ENCODE data around the gene LRP1-AS.

Gene LRP1-AS

GRCh38 chr12:57160741-57161140, 13.3 kb upstream of the LRP1-AS start:
- ChIA-PET POLR2A (ENCODE audit: low non-redundant PET) (no interaction called here), CTCF (interaction anchor here (0.7 kb wide), 1 partner anchor 9 kb away, joined by 3 read pairs; no protein-coding TSS in a partner anchor)
- H3K27ac ChIP-seq = peak overlapping the region; percentile 3; the same call in 1 of the 2 replicates
- TF ChIP-seq CTCF (conservative IDR thresholded peaks at IDR 0.05; ENCODE audit: low read depth) = no peak
- DNase-seq (ENCODE audit: low spot score) = no peak

GRCh38 chr12:57160040-57160439, 12.6 kb upstream of the LRP1-AS start:
- no peak for DNase-seq (ENCODE audit: low spot score)

GRCh38 chr12:57159311-57159710, 11.9 kb upstream of the LRP1-AS start:
- CTCF ChIA-PET = interaction anchor here (0.9 kb wide), 1 partner anchor 16 kb away, joined by 4 read pairs; no protein-coding TSS in a partner anchor
- peak overlapping the region; percentile 3; the same call in 1 of the 2 replicates for H3K27ac ChIP-seq
- POLR2A ChIA-PET (ENCODE audit: low non-redundant PET) = interaction anchor here (0.7 kb wide), 1 partner anchor 34 kb away, joined by 3 read pairs; no protein-coding TSS in a partner anchor
- DNase-seq (ENCODE audit: low spot score) = no peak
- TF ChIP-seq CTCF (conservative IDR thresholded peaks at IDR 0.05; ENCODE audit: low read depth) = no peak

More at GRCh38 chr12:57160040-57160439, 12.6 kb upstream of the LRP1-AS start:
- ChIA-PET POLR2A (ENCODE audit: low non-redundant PET) (no interaction called here), CTCF (interaction anchor here (0.5 to 0.7 kb wide), 2 partner anchors 8 to 1042 kb away, joined by 3 to 5 read pairs; partner anchors contain the start of gene ZC3H10)
- peak overlapping the region; percentile 3; the same call in 1 of the 2 replicates for H3K27ac ChIP-seq
- TF ChIP-seq CTCF (conservative IDR thresholded peaks at IDR 0.05; ENCODE audit: low read depth) = no peak

- ChIA-PET POLR2A (ENCODE audit: low non-redundant PET) (interaction anchor here (0.7 kb wide), 1 partner anchor 33 kb away, joined by 3 read pairs; no protein-coding TSS in a partner anchor), CTCF (interaction anchor here (0.9 kb wide), 1 partner anchor 17 kb away, joined by 4 read pairs; no protein-coding TSS in a partner anchor)
- no peak for TF ChIP-seq CTCF (conservative IDR thresholded peaks at IDR 0.05; ENCODE audit: low read depth)
- peak overlapping the region; percentile 32 for H3K27ac ChIP-seq
- no peak for DNase-seq (ENCODE audit: low spot score)
Observed at GRCh38 chr12:57158665-57159064, 11.2 kb upstream of the LRP1-AS start.

GRCh38 chr12:57158186-57158585, 10.8 kb upstream of the LRP1-AS start:
- no peak for TF ChIP-seq CTCF (conservative IDR thresholded peaks at IDR 0.05; ENCODE audit: low read depth)
- ChIA-PET CTCF (no interaction called here), POLR2A (ENCODE audit: low non-redundant PET) (no interaction called here)
- H3K27ac ChIP-seq = peak overlapping the region; percentile 32
- no peak for DNase-seq (ENCODE audit: low spot score)

GRCh38 chr12:57157588-57158173, 10.3 kb upstream of the LRP1-AS start:
- no peak for DNase-seq (ENCODE audit: low spot score)
- CTCF ChIA-PET = interaction anchor here (0.6 kb wide), 1 partner anchor 25 kb away, joined by 3 read pairs; no protein-coding TSS in a partner anchor
- POLR2A ChIA-PET (ENCODE audit: low non-redundant PET) = no interaction called here

More at GRCh38 chr12:57157588-57158173, 10.3 kb upstream of the LRP1-AS start:
- no peak for TF ChIP-seq CTCF (conservative IDR thresholded peaks at IDR 0.05; ENCODE audit: low read depth)
- H3K27ac ChIP-seq = 0 out of 2 replicates have a peak overlapping the region, but pooled peaks have one; percentile 1
